ENCODE data around the gene EIF3B.
"Not testable (repeated sequence)": the region's sequence is repeated elsewhere in the genome, so short reads cannot be mapped to it uniquely, and the experiment has no call there.

EIF3B gene

DNA sequence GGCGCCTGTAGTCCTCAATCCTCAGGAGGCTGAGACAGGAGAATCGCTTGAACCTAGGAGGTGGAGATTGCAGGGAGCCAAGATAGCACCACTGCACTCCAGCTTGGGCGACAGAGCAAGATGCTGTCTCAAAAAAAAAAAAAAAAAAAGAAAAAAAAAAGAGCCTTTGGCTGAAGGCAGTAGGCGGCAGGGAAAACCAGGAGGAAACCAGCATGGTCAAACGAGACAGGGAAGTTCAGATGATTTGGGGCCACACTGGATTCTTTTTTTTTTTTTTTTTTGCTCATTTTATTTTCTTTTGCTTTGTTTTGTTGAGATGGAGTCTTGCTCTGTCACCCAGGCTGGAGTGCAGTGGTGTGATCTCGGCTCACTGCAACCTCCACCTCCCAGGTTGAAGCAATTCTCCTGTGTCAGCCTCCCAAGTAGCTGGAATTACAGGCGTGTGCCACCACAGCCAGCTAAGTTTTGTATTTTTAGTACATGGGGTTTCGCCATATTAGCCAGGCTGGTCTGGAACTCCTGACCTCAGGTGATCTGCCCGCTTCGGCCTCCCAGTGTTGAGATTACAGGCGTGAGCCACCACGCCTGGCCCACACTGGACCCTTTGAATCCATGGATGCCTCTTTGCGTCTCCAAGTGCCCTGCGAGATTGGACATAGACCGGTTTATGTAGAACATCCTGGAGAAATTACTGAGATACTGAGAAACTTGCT lies 7.1 kb upstream of the EIF3B start:
- not testable (repeated sequence) for DNase-seq (ENCODE audit: low spot score)

DNA sequence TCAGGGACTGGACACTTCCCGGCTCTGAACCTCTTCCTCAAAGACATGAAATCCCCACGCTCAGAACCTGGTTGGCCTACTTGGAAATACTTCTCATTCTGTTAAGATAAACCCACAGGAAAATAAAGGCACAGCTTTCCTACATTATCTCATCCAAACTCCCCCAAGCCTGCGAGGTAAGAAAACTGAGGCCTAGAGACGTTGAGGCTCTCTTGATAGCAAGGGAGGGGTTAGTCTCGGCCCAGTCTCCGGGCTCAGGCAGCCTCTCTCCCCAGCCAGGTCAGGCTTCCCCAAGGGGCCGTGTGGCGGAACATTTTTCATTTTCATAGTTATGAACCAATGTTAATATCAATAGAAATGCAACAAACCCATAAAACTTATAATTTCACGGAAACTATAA lies 4.6 kb upstream of the EIF3B start:
- no peak for DNase-seq (ENCODE audit: low spot score)

DNA sequence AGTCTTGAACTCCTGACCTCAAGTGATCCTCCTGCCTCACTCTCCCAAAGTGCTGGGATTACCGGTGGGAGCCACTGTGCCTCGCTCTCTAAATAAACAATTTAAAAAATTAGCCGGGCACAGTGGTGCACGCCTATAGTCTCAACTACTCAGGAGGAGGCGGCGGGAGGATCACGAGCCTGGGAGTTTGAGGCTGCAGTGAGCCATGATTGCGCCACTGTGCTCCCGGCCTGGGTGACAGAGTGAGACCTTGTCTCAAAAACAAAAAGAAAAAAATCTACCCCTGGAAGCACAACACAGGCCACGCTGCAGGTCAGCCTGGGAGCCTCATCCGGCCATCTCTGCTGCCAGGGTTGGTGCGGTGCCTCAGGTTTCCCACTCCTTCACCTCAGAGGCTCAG lies 3.8 kb upstream of the EIF3B start:
- DNase-seq (ENCODE audit: low spot score): no peak

DNA sequence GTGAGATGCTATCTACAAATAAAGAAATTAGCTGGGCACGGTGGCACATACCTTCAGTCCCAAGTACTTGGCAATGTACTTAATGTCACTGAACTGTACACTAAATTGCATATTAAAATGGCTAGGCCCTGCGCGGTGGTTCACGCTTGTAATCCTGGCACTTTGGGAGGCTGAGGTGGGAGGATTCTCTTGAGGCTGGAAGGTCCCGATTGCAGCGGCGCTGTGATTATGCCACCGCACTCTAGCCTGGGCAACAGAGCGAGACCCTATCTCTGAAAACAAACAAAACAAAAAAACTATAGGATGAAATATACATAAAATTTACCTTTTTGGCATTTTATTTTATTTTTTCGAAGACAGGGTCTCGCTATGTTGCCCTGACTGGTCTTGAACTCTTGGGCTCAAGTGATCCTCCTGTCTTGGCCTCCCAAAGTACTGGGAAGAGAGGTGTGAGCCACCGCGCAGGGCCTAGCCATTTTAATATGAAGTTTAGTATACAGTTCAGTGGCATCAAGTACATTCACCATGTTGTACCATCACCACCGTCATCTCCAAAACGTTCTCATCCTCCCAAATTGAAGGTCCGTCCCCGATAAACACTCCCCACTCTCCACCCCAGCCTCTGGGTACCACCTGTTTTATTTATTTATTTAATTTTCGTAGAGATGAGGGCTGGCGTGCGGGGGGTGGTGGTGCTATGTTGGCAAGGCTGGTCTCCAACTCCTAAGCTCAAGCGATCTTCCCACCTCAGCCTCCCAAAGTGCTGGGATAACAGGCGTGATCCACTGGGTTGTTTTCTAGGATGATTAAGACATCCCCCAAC lies 1.3 kb upstream of the EIF3B start:
- no peak for DNase-seq (ENCODE audit: low spot score)

DNA sequence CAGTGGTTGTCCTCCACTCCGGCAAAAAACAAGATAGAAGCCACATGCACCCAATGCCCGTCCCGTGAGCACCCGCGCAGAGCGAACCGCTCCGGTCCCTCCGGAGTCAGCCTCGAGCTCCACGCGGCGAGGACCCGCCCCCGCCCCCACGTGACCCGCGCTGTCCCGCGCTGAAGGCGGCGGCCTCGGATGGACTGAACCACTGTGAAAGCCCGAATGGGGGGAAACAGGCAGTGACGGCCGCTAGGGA lies 766 bp upstream of the EIF3B start:
- peak; percentile 85 for DNase-seq (ENCODE audit: low spot score)

DNA sequence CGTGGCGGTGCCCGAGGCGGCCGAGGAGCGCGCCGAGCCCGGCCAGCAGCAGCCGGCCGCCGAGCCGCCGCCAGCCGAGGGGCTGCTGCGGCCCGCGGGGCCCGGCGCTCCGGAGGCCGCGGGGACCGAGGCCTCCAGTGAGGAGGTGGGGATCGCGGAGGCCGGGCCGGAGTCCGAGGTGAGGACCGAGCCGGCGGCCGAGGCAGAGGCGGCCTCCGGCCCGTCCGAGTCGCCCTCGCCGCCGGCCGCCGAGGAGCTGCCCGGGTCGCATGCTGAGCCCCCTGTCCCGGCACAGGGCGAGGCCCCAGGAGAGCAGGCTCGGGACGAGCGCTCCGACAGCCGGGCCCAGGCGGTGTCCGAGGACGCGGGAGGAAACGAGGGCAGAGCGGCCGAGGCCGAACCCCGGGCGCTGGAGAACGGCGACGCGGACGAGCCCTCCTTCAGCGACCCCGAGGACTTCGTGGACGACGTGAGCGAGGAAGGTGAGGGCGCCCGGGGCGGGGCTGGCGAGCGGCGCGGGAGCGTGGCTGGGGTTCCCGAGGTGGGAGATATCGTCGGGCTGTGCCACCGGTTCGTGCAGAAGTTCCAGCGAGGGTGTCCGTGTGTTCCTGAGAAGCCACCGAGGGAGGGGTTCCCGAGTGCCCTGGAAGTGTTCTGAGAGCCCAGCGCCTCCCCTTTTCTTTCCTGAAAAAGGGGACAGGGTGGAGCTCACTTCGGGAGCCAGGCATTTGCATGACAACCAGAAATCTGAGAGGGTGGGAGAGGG lies 495 bp downstream of the EIF3B start:
- DNase-seq (ENCODE audit: low spot score): no peak

DNA sequence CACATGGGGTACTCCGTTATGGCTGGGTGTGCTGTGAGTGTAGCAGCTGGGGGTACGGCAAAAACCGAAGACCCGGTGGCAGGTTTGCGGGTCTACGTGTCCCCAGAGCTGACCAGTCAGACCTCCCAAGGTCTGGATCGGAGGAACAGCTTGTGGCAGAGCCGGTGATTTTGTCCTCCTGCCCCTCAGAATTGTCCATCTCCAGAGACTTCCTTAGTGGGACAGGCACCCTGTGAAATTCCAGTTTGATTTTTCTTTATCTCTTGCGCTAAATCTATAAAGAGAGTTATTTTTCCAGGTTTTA lies 1.0 kb downstream of the EIF3B start:
- no peak for DNase-seq (ENCODE audit: low spot score)

DNA sequence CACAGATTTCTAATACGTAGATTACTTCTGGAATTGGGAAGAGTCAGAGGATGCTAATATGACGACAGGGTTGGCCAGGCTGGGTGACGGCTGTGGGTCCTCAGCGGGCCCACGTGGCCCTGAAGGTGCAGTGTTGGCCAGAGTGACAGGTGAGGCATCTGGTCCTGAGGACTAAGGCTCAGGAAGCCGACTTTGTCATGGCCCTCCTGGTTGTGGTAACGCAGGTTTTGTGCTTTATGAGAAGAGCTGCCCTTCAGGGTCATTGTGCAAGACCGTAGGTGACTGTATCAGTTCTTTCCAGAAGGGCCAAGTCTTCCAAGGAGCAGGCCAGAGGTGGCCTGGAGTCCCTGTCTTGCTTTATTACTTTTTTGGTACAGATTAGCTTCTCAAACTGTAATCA lies 2.5 kb downstream of the EIF3B start:
- no peak for DNase-seq (ENCODE audit: low spot score)

DNA sequence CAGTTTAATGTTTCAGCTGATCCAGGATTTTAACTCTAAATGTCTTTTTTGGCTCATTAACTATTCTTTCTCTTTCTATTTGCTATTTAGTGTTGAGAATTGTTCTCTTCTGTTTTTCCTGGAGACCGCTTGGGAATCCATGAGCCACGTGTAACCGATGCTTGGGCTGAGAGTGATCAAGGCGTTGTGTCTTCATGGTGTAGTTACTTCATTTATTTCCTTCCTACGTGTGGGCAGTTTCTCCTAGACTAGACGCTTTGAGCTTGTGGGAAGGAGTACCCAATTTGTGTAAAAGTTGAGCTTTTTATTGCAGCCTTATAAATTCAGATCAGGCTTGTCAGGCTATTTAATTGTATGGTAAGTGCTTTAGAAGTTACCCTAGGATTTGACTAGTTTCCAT lies 2.9 kb downstream of the EIF3B start:
- DNase-seq (ENCODE audit: low spot score): no peak

DNA sequence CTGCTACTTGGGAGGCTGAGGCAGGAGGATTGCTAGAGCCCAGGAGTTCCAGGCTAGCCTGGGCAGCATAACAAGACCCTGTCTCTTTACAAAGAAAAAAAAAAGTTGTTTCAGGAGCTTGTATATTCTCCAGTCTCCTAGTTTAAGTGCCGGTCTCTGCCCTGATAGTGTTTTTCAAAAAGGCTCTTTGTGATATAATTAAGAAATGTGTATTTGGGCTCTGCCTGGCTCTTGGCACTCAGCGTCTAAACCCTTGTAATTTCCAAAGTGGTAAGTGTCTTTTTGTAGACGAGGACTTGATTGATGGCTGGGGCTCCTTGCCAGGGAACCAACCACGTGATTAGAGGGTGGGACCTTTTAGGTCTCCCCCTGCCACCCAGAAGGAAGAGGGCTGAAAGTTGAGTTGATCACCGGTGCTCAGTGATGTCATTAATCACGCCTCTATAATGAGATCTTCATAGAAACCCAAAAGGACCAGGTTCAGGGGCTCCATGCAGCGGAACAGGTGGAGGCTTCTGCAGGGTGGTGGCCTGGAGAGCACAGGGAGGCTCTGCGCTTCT lies 4.4 kb downstream of the EIF3B start:
- DNase-seq (ENCODE audit: low spot score): no peak

DNA sequence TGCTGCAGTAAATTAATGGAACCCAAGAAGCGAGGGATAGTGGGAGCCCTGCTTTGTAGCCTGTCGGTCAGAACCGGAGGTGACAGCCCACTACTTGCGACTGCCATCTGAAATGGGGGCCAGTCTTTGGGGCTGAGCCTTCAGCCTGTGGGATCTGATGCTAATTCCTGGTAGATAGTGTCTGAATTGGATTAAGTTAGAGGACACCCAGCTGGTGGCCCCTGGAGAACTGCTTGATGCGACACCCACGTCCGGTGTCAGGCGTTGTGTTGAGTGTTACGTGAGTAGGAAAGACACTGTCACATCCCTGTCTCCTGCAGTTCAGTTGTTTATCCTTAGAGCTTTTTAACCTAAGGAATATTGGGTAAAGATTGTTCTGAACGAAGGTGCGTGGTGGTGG lies 5.0 kb downstream of the EIF3B start:
- no peak for DNase-seq (ENCODE audit: low spot score)

DNA sequence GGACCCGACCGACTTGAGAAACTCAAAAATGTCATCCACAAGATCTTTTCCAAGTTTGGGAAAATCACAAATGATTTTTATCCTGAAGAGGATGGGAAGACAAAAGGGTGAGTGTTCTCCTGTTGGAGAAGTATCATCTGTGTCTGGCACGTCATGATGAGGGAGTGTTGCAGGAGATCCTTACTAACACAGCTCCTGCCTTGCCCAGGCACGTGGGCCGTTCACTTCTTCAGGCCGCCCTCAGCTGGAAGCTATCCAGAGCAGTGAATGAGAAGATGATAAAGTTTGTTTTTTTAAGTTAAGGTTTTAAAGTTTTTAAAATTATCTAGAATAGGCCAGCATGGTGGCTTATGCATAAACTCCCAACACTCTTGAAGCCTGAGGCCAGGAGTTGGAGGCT lies 6.2 kb downstream of the EIF3B start:
- no peak for DNase-seq (ENCODE audit: low spot score)

DNA sequence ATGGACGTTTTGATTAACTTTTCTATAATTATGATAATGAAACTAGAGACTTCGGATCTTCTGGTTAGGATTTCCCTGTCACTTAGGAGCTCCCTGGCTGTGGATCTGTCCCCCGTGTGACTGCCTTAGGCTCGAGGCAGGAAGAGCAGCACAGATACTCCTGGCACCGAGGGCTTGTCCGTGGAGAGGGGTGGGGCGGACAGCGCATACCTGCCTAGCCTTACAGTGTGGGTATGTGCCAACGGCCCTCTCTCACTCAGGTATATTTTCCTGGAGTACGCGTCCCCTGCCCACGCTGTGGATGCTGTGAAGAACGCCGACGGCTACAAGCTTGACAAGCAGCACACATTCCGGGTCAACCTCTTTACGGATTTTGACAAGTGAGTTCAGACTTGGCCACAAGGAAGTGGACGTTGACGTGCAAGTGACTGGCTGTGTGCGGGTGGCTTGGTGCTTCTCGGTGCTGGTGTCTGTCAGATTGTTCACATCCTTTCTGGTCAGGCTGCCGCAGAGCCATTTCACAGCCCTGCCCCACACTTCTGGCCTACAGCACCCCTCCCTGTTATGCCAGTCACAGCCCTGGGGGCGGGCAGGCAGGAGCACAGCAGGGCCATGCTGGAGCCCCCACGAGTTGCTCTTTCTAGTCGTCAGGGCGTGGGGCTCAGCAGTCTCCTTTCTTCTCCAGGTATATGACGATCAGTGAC lies 7.9 kb downstream of the EIF3B start:
- DNase-seq (ENCODE audit: low spot score): no peak

DNA sequence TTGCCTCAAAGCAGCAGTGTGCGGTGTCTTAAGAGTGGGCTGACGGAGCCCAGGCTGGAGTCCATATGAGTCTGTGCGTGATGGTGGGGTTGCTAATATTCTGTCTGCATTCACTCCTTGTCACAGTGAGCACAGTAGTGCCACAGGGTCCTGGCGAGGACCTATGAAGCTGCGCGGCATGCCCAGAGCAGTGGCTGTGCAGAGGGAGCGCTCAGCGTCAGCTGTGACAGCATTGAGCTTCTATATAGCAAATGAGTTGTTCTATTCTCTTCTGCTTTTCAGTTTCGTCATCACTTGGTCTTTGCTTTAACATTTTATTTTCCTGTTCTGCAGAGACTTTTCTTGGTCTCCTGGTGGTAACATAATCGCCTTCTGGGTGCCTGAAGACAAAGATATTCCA lies 14.5 kb downstream of the EIF3B start:
- no peak for DNase-seq (ENCODE audit: low spot score)

DNA sequence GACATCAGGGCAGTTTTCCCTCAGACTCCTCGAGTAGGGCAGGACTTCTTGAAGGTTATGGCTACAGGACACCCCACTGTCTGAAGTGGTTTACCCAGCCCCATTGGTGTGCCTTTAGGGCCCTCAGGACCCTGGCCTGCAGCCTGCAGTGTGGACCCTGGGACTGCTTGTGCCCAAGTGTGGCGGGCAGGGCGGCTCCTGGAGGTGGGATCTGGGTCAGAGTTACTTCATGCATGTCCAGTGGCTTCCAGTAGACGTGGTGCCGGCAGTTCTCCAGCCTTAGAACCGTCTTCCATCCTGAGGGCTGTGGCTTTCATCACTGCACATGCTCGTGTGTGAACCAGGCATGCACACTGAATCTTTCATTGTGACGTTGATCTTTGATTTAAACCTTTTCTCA lies 16.7 kb downstream of the EIF3B start:
- DNase-seq (ENCODE audit: low spot score): no peak

DNA sequence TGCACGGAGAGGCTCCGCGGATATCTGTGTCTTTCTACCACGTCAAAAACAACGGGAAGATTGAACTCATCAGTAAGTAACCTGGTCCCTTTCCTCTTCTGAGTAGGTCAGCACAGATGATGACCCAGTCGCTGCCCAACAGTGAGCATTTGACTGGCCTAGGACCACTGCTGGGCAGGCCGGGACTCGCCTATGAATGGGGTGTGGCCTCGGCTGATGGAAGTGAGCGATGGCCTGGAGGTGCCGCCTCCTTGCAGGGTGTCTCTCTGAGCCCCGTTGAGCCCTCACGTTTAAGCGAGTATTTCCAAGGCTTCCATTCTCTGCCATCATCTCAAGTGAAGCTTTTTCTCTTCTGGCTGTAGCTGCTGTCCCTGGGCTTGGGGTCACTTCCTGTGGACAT lies 18.1 kb downstream of the EIF3B start:
- DNase-seq (ENCODE audit: low spot score): no peak

DNA sequence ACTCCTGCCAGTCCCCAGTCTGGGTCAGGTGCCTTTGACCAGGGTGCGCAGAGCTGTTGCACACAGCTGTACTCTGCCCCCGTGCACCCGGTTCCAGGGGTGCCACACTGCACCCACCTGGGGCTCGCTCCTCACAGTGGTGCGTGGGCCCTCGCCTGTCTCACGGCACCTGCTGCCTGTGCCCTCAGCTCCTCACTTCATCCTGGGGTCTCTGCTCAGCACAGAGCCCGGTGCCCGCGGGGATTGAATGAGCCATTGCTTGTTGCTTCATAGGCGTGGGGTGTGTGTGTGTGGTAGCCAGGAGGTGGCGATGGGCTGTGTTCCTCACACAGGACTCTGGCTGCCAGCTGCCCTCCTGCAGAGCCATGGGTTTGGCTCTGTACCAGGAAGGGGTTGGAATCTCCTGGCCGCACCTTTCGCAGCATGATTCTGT lies 18.5 kb downstream of the EIF3B start:
- DNase-seq (ENCODE audit: low spot score): no peak

DNA sequence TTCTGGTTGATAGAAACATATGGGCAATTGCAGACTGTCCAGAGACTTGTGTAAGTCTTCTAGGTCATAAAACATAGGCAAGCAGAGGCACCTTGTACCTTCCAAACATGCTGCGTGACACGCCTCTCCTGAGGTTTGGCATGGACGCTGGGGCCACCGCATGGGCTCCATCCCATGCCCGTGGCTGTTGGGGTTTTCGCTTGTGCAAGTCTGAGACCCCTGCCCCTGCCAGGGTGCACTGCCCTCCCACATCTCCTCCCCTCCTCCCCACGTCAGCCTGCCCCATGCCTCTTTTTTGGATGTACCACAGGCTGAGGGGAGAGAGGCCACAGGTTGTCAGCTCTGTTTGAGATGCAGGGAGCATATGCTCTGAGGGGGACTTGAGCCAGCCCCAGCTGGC lies 19.0 kb downstream of the EIF3B start:
- DNase-seq (ENCODE audit: low spot score): peak; percentile 38

DNA sequence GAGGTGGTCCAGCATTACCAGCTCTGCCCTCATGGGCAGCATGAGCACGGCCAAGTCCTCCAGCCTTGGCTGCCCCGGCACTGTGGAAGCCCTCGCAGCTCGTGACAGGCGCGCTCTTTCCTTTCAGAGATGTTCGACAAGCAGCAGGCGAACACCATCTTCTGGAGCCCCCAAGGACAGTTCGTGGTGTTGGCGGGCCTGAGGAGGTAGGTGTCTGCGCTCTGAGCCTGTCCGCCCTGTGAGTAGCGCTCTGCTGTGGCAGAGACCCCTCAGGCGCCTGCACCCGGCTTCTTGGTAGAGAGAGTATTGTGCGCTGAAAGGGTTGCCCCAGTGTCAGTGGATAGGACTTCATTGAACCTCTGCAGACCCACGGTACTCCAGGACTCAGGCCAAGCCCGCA lies 19.8 kb downstream of the EIF3B start:
- DNase-seq (ENCODE audit: low spot score): no peak

DNA sequence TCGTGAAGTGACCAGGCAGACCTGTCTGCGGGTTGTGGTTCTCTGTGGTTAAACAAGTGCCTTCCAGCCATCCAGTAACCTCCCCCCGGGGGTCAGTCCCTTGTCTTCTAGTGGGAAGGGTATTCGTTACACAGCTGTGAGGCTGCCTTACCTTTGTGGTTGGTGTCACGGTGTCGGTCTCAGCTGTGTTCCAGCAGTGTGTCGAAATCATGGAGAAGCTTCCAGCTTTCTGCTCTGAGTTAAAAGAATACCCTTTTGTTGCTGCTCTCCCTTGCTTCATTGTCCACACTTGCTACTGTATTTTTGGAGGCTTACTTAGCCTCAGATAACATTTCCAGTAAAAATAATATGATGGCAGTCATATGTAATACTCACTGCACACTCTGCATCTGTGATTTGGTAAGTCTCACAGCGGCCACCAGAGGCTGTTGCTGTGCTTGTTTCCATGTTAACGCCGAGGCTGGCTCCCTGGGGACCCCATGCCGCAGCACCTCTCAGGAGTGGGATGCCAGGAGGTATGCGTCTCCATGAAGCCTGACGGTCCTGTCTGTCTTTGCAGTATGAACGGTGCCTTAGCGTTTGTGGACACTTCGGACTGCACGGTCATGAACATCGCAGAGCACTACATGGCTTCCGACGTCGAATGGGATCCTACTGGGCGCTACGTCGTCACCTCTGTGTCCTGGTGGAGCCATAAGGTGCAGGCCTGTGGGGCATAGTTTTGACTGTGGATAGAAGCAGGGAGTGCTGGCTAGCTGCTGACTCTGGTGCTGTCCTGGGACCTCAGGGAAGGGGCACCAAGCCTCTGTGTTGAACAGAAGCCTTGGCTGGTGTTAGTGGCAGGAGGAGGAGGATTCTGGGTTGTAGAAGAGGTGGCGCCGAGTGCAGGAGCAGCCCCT lies 20.5 kb downstream of the EIF3B start:
- no peak for DNase-seq (ENCODE audit: low spot score)

DNA sequence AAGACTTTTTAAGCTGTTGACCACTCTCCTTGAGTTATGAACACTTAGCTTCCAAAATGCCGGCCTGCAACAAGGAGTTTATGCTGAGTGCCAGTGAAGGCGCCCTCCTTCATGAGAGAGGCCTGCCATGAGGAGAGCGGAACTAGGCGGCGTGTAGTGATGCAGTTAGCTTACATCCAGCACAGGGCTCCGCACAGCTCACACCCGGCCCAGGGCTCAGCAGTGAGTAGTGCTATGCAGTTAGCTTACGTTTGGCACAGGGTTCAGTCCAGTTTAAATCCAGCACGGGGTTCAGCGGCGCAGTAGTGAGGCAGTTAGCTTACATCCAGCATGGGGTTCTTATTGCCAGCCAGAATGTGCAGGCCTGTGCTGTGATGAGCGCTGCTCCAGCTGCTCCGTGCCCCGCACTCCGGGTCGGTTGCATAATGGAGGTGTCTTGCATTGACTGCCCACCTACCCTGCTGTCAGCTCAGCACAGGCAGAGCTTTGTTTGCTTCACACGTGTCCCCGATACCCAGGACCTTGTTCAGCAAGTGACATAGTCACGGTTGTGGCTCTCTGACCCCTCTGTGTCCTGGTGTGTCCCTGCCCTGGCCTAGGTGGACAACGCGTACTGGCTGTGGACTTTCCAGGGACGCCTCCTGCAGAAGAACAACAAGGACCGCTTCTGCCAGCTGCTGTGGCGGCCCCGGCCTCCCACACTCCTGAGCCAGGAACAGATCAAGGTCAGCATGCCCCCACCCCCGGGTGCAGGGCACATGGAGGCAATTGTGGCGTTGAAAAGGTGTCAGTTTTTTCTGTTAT lies 21.9 kb downstream of the EIF3B start:
- no peak for DNase-seq (ENCODE audit: low spot score)

All from cerebellar cortex (tissue), 1 donor.